H1 (cell line): ENCODE measurements around the gene OR9G4. TPM values are rescaled to one million over a fixed set of nuclear protein-coding genes. Genes with fewer than 3 reads are reported as not detected.

Experiments
- CREB1 ChIP-seq: IDR thresholded peaks from 2 replicates; pipeline ENCODE4 v1.6.1; 2012; ENCODE audit warnings: inconsistent platforms
- FOSL1 ChIP-seq: IDR thresholded peaks from 2 replicates; pipeline ENCODE4 v1.6.1; 2011; ENCODE audit warnings: mild to moderate bottlenecking, low read depth, low read length, moderate library complexity; ENCODE audit not compliant: insufficient read depth
- GABPA ChIP-seq: IDR thresholded peaks from 2 replicates; pipeline ENCODE4 v1.6.1; 2011; ENCODE audit warnings: mild to moderate bottlenecking, low read length, moderate library complexity, borderline replicate concordance; ENCODE audit not compliant: insufficient read depth
- RNF2 ChIP-seq: fragments of 200-900, 300-1000 bp; sonication (generic); IDR thresholded peaks from 2 replicates; pipeline ENCODE4 v1.7.1; 2016; ENCODE audit warnings: borderline replicate concordance, low read depth, mild to moderate bottlenecking, antibody characterized with exemption, low read length; ENCODE audit not compliant: poor library complexity, severe bottlenecking; ENCODE audit errors: missing control alignments
- USF2 ChIP-seq: IDR thresholded peaks from 2 replicates; pipeline ENCODE4 v1.6.1; 2011; ENCODE audit warnings: low read length, improper control_type of control experiment
- polyA plus RNA-seq, 7 experiments: library from polyadenylated mRNA; depleted of rRNA in 3 of 7; stranded (reverse) in 5 of 7; unstranded in 2 of 7; fragments of >200 nt in 5 of 7; fragments of 200-250 nt in 2 of 7; gene quantifications; 1 replicate in 5 of 7; 2 replicates in 1 of 7; 4 replicates in 1 of 7; pipeline versions ENCODE4 v1.2.1 to v1.2.3, GENCODE V29; 2011 to 2013; ENCODE audit warnings: missing spikeins in 2 of 7, mixed read lengths in 2 of 7
- total RNA-seq: library from RNA; stranded (reverse); fragmentation: NEBNext Ultra II Directional; extraction: Animal tissue kit (Norgen Biotek cat#: 25700); gene quantifications from 2 replicates; pipeline ENCODE4 v1.2.1, GENCODE V29; 2021
- TF ChIP-seq, protein P1 (sequence below): fragments of 300-600 bp; sonication (generic); IDR thresholded peaks from 2 replicates; pipeline ENCODE4 v1.7.1; 2012; ENCODE audit warnings: low read length, moderate library complexity, mild to moderate bottlenecking, inconsistent platforms; ENCODE audit not compliant: insufficient replicate concordance
- TF ChIP-seq, protein P2 (sequence below): IDR thresholded peaks from 2 replicates; pipeline ENCODE4 v1.6.1; 2012; ENCODE audit warnings: inconsistent platforms
- TF ChIP-seq, protein P3 (sequence below): IDR thresholded peaks from 2 replicates; pipeline ENCODE4 v1.6.1; 2012; ENCODE audit warnings: low read length, inconsistent platforms

OR9G4 gene
- total and polyA plus RNA-seq, 2 of the 8 experiments (the other 6 are each of a cell fraction or from before 2014, with no cell fraction given) = not detected

DNA sequence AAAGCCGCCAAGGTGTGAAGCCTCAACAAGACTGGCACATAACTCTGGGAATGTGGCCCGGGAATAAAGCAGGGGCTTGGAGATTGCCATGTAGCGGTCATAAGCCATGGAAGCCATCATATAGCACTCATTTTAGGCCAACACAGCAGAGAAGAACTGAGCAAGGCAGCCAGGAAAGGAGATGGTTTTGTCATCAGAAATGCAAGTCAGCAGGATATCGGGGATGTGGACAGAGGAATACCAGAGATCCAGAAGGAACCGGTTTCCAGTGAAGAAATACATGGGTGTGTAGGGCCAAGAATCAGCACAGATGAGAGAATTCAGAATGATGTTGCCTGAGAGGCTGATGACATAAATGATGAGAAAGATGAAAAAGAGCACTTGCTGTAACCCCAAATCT lies 3.0 kb upstream of the OR9G4 start (continued):
- TF ChIP-seq, protein P1, sequence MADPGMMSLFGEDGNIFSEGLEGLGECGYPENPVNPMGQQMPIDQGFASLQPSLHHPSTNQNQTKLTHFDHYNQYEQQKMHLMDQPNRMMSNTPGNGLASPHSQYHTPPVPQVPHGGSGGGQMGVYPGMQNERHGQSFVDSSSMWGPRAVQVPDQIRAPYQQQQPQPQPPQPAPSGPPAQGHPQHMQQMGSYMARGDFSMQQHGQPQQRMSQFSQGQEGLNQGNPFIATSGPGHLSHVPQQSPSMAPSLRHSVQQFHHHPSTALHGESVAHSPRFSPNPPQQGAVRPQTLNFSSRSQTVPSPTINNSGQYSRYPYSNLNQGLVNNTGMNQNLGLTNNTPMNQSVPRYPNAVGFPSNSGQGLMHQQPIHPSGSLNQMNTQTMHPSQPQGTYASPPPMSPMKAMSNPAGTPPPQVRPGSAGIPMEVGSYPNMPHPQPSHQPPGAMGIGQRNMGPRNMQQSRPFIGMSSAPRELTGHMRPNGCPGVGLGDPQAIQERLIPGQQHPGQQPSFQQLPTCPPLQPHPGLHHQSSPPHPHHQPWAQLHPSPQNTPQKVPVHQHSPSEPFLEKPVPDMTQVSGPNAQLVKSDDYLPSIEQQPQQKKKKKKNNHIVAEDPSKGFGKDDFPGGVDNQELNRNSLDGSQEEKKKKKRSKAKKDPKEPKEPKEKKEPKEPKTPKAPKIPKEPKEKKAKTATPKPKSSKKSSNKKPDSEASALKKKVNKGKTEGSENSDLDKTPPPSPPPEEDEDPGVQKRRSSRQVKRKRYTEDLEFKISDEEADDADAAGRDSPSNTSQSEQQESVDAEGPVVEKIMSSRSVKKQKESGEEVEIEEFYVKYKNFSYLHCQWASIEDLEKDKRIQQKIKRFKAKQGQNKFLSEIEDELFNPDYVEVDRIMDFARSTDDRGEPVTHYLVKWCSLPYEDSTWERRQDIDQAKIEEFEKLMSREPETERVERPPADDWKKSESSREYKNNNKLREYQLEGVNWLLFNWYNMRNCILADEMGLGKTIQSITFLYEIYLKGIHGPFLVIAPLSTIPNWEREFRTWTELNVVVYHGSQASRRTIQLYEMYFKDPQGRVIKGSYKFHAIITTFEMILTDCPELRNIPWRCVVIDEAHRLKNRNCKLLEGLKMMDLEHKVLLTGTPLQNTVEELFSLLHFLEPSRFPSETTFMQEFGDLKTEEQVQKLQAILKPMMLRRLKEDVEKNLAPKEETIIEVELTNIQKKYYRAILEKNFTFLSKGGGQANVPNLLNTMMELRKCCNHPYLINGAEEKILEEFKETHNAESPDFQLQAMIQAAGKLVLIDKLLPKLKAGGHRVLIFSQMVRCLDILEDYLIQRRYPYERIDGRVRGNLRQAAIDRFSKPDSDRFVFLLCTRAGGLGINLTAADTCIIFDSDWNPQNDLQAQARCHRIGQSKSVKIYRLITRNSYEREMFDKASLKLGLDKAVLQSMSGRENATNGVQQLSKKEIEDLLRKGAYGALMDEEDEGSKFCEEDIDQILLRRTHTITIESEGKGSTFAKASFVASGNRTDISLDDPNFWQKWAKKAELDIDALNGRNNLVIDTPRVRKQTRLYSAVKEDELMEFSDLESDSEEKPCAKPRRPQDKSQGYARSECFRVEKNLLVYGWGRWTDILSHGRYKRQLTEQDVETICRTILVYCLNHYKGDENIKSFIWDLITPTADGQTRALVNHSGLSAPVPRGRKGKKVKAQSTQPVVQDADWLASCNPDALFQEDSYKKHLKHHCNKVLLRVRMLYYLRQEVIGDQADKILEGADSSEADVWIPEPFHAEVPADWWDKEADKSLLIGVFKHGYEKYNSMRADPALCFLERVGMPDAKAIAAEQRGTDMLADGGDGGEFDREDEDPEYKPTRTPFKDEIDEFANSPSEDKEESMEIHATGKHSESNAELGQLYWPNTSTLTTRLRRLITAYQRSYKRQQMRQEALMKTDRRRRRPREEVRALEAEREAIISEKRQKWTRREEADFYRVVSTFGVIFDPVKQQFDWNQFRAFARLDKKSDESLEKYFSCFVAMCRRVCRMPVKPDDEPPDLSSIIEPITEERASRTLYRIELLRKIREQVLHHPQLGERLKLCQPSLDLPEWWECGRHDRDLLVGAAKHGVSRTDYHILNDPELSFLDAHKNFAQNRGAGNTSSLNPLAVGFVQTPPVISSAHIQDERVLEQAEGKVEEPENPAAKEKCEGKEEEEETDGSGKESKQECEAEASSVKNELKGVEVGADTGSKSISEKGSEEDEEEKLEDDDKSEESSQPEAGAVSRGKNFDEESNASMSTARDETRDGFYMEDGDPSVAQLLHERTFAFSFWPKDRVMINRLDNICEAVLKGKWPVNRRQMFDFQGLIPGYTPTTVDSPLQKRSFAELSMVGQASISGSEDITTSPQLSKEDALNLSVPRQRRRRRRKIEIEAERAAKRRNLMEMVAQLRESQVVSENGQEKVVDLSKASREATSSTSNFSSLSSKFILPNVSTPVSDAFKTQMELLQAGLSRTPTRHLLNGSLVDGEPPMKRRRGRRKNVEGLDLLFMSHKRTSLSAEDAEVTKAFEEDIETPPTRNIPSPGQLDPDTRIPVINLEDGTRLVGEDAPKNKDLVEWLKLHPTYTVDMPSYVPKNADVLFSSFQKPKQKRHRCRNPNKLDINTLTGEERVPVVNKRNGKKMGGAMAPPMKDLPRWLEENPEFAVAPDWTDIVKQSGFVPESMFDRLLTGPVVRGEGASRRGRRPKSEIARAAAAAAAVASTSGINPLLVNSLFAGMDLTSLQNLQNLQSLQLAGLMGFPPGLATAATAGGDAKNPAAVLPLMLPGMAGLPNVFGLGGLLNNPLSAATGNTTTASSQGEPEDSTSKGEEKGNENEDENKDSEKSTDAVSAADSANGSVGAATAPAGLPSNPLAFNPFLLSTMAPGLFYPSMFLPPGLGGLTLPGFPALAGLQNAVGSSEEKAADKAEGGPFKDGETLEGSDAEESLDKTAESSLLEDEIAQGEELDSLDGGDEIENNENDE = no peak
- TF ChIP-seq RNF2 (no peak), CREB1 (no peak), GABPA (no peak), FOSL1 (no peak), USF2 (no peak)
- TF ChIP-seq, protein P2, sequence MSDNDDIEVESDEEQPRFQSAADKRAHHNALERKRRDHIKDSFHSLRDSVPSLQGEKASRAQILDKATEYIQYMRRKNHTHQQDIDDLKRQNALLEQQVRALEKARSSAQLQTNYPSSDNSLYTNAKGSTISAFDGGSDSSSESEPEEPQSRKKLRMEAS = no peak
- TF ChIP-seq, protein P3, sequence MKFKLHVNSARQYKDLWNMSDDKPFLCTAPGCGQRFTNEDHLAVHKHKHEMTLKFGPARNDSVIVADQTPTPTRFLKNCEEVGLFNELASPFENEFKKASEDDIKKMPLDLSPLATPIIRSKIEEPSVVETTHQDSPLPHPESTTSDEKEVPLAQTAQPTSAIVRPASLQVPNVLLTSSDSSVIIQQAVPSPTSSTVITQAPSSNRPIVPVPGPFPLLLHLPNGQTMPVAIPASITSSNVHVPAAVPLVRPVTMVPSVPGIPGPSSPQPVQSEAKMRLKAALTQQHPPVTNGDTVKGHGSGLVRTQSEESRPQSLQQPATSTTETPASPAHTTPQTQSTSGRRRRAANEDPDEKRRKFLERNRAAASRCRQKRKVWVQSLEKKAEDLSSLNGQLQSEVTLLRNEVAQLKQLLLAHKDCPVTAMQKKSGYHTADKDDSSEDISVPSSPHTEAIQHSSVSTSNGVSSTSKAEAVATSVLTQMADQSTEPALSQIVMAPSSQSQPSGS = no peak
